Measurements from ENCODE around the gene CADPS2. TPM values are rescaled to one million over a fixed set of nuclear protein-coding genes. Genes with fewer than 3 reads are reported as not detected.

CADPS2 gene
- total and polyA plus RNA-seq, 2 donors (not counting 1 experiment from before 2014, with no cell fraction given): not detected

- TF ChIP-seq EZH2 (IDR thresholded peaks at IDR 0.05; ENCODE audit: borderline replicate concordance, insufficient read depth, low read depth, low read length, poor library complexity, severe bottlenecking) (no peak), CTCF (IDR thresholded peaks at IDR 0.05) (no peak)
- H3K27me3 ChIP-seq (replicated peaks in 1 of 4; ENCODE audit: control extremely low read depth in 1 of 4, control insufficient read depth in 3 of 4, insufficient read depth in 4 of 4, low read length in 3 of 4): no peaks in the 10 kb centered on the region
- ChIA-PET POLR2A (no interaction called here), CTCF (no interaction called here)
- no CpG with 5 or more reads among the region's 2 CpGs for WGBS (ENCODE audit: insufficient coverage)
- intact Hi-C loops (cut with micrococcal nuclease): no loop called here
- no peak overlapping the region for H2AFZ ChIP-seq (ENCODE audit: insufficient read depth, low read depth, low read length, poor library complexity, severe bottlenecking)
- H4K20me1 ChIP-seq (ENCODE audit: control insufficient read depth, insufficient read depth, low read length, poor library complexity, severe bottlenecking): no peaks in the 10 kb centered on the region
- H3K4me1 Mint-ChIP-seq: no peaks in the 10 kb centered on the region
- no peak overlapping the region for H3K4me2 ChIP-seq (replicated peaks; ENCODE audit: low read depth, low read length, poor library complexity, severe bottlenecking)
- no peaks in the 10 kb centered on the region for H3K79me2 ChIP-seq (ENCODE audit: control insufficient read depth, insufficient read depth, low read length)
- H3K4me1 ChIP-seq (ENCODE audit: control insufficient read depth in 2 of 2, insufficient read depth in 2 of 2, low read length in 2 of 2): no peaks in the 10 kb centered on the region
- H3K27ac ChIP-seq (ENCODE audit: low read length in 2 of 2): no peak overlapping the region
- no peak overlapping the region for H3K9ac ChIP-seq (ENCODE audit: low read length)
- DNase-seq (no peak), ATAC-seq (ENCODE audit: low read depth) (no peak)
- H3K27me3 Mint-ChIP-seq: no peaks in the 10 kb centered on the region
- H3K36me3 ChIP-seq (replicated peaks in 1 of 2; ENCODE audit: control extremely low read depth in 1 of 2, control insufficient read depth in 1 of 2, extremely low read depth in 1 of 2, insufficient read depth in 2 of 2, low read length in 1 of 2): no peaks in the 10 kb centered on the region
- no peaks in the 10 kb centered on the region for H3K9me3 Mint-ChIP-seq (ENCODE audit: insufficient read depth)
- H3K4me3 Mint-ChIP-seq: no peak overlapping the region
- H3K9me3 ChIP-seq (ENCODE audit: control extremely low read depth in 1 of 3, control insufficient read depth in 2 of 3, insufficient read depth in 1 of 3, low read length in 2 of 3): no peaks in the 10 kb centered on the region
- H3K4me3 ChIP-seq (ENCODE audit: control extremely low read depth in 1 of 5, extremely low read depth in 1 of 5, insufficient read depth in 1 of 5, low read depth in 2 of 5, low read length in 4 of 5): no peak overlapping the region
- H3K27ac Mint-ChIP-seq: no peak overlapping the region
Observed at GRCh38 chr7:122746948-122747347, 139.3 kb downstream of the CADPS2 start.

GRCh38 chr7:122743211-122743610 lies 143.0 kb downstream of the CADPS2 start:
- Histone ChIP-seq H3K27me3 (replicated peaks in 1 of 4; ENCODE audit: control extremely low read depth in 1 of 4, control insufficient read depth in 3 of 4, insufficient read depth in 4 of 4, low read length in 3 of 4) (no peaks in the 10 kb centered on the region), H3K36me3 (replicated peaks in 1 of 2; ENCODE audit: control extremely low read depth in 1 of 2, control insufficient read depth in 1 of 2, extremely low read depth in 1 of 2, insufficient read depth in 2 of 2, low read length in 1 of 2) (no peaks in the 10 kb centered on the region), H3K4me3 (ENCODE audit: control extremely low read depth in 1 of 5, extremely low read depth in 1 of 5, insufficient read depth in 1 of 5, low read depth in 2 of 5, low read length in 4 of 5) (no peak overlapping the region), H2AFZ (ENCODE audit: insufficient read depth, low read depth, low read length, poor library complexity, severe bottlenecking) (no peak overlapping the region), H3K27ac (ENCODE audit: low read length in 2 of 2) (no peak overlapping the region), H3K9me3 (ENCODE audit: control extremely low read depth in 1 of 3, control insufficient read depth in 2 of 3, insufficient read depth in 1 of 3, low read length in 2 of 3) (no peaks in the 10 kb centered on the region), H3K4me1 (ENCODE audit: control insufficient read depth in 2 of 2, insufficient read depth in 2 of 2, low read length in 2 of 2) (no peaks in the 10 kb centered on the region), H3K4me2 (replicated peaks; ENCODE audit: low read depth, low read length, poor library complexity, severe bottlenecking) (no peak overlapping the region), H3K79me2 (ENCODE audit: control insufficient read depth, insufficient read depth, low read length) (no peaks in the 10 kb centered on the region), H3K9ac (ENCODE audit: low read length) (no peak overlapping the region), H4K20me1 (ENCODE audit: control insufficient read depth, insufficient read depth, low read length, poor library complexity, severe bottlenecking) (no peaks in the 10 kb centered on the region)
- TF ChIP-seq CTCF (IDR thresholded peaks at IDR 0.05): no peak
- TF ChIP-seq EZH2 (IDR thresholded peaks at IDR 0.05; ENCODE audit: borderline replicate concordance, insufficient read depth, low read depth, low read length, poor library complexity, severe bottlenecking): no peak
- no peaks in the 10 kb centered on the region for H3K9me3 Mint-ChIP-seq (ENCODE audit: insufficient read depth)
- intact Hi-C loops (cut with micrococcal nuclease): no loop called here
- no peak overlapping the region for H3K27ac Mint-ChIP-seq
- no peaks in the 10 kb centered on the region for H3K27me3 Mint-ChIP-seq
- H3K4me3 Mint-ChIP-seq: no peak overlapping the region
- no peak for DNase-seq
- CTCF ChIA-PET: no interaction called here
- no peak for ATAC-seq (ENCODE audit: low read depth)
- H3K4me1 Mint-ChIP-seq: no peaks in the 10 kb centered on the region
- POLR2A ChIA-PET: no interaction called here
